ENCODE data around the gene GAB2. TPM values are rescaled to one million over a fixed set of nuclear protein-coding genes. Genes with fewer than 3 reads are reported as not detected.

The GAB2 gene
- total RNA-seq, 1 experiment from 2014 or later, result 3.3 TPM

- no peak overlapping the region for H2AFZ ChIP-seq (ENCODE audit: low read length)
These were observed 118.5 kb downstream of the GAB2 start for GRCh38 chr11:78299000-78299710.

More at GRCh38 chr11:78299000-78299710, 118.5 kb downstream of the GAB2 start:
- H4K91ac ChIP-seq (ENCODE audit: insufficient read length, low read depth, low read length), result no peak overlapping the region
- H4K20me1 ChIP-seq (ENCODE audit: control insufficient read depth, insufficient read depth, insufficient read length), result no peaks in the 10 kb centered on the region
- no peak overlapping the region for H2AK5ac ChIP-seq (ENCODE audit: insufficient read length, low read length)
- no peaks in the 10 kb centered on the region for H3K9me3 Mint-ChIP-seq
- no peak overlapping the region for H2BK12ac ChIP-seq (ENCODE audit: insufficient read length, low read depth, low read length)
- no peak overlapping the region for H4K5ac ChIP-seq (ENCODE audit: insufficient read length, low read depth, low read length)
- H3K27ac Mint-ChIP-seq, result no peak overlapping the region; a peak in 1 of 7 replicates
- no peak overlapping the region for H3T11ph ChIP-seq (ENCODE audit: low read length)
- no peak overlapping the region for H3K4me3 Mint-ChIP-seq
- H3K4me1 Mint-ChIP-seq, result peaks cover 7 to 13% of the 10 kb centered on the region in 2 experiments
- H2BK20ac ChIP-seq (ENCODE audit: low read depth, low read length, poor library complexity, severe bottlenecking), result no peak overlapping the region
- no peaks in the 10 kb centered on the region for H3K4me1 ChIP-seq (ENCODE audit: insufficient read depth, low read length)
- DNase-seq, result no peak
- no peak overlapping the region for H3K4ac ChIP-seq (ENCODE audit: low read depth, low read length)
- H3K4me2 ChIP-seq (ENCODE audit: insufficient read depth, insufficient read length, low read length), result no peak overlapping the region
- H3K9me3 ChIP-seq (ENCODE audit: control insufficient read depth, low read depth, low read length), result no peaks in the 10 kb centered on the region
- H3K27ac ChIP-seq (ENCODE audit: insufficient read length, low read depth, low read length), result no peak overlapping the region
- no peak overlapping the region for H2BK120ac ChIP-seq (ENCODE audit: low read depth, low read length, poor library complexity, severe bottlenecking)
- H3K79me1 ChIP-seq (ENCODE audit: insufficient read depth, low read depth, low read length, poor library complexity, severe bottlenecking), result no peaks in the 10 kb centered on the region
- no peaks in the 10 kb centered on the region for H3K27me3 Mint-ChIP-seq (ENCODE audit: low read depth)
- H3K79me2 ChIP-seq (ENCODE audit: insufficient read depth, low read length), result no peaks in the 10 kb centered on the region
- no peaks in the 10 kb centered on the region for H3K36me3 Mint-ChIP-seq (ENCODE audit: insufficient read depth in 1 of 3, low read depth in 3 of 3)
- no peak overlapping the region for H3K56ac ChIP-seq (ENCODE audit: insufficient read length, low read depth, low read length)
- TF ChIP-seq CTCF (conservative IDR thresholded peaks at IDR 0.05), result no peak
- no peak overlapping the region for H3K14ac ChIP-seq (ENCODE audit: insufficient read depth, low read length)
- no CpG with 5 or more reads among the region's 2 CpGs for WGBS (ENCODE audit: extremely low coverage, insufficient read length, low lambda C conversion rate)
- H3K9ac ChIP-seq (ENCODE audit: extremely low read depth, insufficient read length, low read length), result no peak overlapping the region
- H3K18ac ChIP-seq (ENCODE audit: insufficient read length, low read depth, low read length), result no peak overlapping the region
- no peaks in the 10 kb centered on the region for H3K23me2 ChIP-seq (ENCODE audit: insufficient read length, low read depth, low read length, poor library complexity, severe bottlenecking)
- no peak overlapping the region for H4K8ac ChIP-seq (replicated peaks; ENCODE audit: insufficient read length, low read depth, low read length)
- H3K27me3 ChIP-seq (ENCODE audit: insufficient read depth, low read length), result no peaks in the 10 kb centered on the region
- H3K23ac ChIP-seq (ENCODE audit: insufficient read length, low read depth, low read length), result no peak overlapping the region
- H2BK15ac ChIP-seq (ENCODE audit: low read depth, low read length), result no peak overlapping the region
- no peak overlapping the region for H2BK5ac ChIP-seq (ENCODE audit: insufficient read length, low read length)

Data from H9 (cell line).